ENCODE data around the gene TNNI2.
"Not testable (repeated sequence)": the region's sequence is repeated elsewhere in the genome, so short reads cannot be mapped to it uniquely, and the experiment has no call there.

TNNI2 gene

DNA sequence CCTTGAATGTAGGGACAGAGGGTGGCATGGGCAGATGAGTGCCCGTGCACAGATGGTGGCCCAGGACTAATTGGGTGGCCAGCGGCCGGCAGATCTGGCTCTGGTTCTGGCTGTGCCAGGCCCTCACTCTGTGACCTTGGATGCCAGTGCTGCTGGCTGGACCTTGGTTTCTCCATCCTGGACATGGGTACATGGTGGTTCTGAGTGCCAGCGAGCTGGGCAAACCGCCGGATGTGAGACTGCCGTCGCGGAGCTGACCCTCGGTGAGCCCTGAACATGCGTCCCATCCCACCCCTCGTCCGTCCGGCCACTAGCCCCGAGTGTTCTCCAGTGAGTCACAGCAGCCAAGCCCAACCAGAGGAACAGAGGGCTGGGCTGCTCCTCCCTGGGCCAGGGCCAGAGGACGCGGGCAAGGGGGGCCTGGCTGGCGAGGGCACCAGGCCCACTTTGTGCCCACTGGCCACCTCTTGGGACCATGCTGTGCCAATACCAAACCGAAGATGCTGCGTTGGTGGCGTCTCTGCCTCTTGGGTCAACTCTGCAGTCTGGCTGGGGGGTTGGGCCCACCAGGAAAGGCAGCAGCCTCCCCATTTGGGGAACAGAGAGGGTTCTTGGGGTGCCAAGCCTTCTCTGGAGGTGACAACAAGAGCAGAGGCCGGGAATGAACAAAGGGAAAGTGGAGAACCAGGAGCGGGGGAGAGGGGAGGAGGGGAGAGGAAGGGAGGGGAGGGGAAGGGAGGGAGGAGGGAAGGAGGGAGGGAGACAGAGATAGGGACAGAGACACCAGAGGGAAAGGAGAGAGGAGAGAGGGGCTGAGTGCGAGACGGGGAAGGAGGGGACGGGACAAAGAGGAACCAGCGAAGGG is 24.8 kb downstream of the TNNI2 start:
- no peak for DNase-seq

DNA sequence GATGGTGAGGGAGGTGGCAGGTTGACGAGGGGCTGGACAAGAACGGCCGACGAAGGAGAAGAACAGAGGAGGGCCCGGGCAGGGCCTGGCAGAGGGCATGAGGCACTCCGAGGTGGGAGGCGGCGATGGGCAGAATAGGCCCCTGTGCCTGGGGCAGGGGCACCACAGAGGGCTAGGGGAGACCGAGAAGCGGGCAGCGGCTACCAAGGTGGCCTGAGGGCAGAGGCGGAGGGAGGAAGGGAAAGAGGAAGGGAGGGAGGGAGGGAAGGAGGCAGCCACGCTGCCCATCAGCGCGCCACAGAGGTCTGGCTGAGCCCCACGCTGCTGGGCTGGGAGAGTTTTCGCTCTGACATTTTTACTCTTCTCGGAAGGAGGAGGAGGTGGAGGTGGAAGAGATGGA is 25.4 kb downstream of the TNNI2 start:
- DNase-seq = no peak

DNA sequence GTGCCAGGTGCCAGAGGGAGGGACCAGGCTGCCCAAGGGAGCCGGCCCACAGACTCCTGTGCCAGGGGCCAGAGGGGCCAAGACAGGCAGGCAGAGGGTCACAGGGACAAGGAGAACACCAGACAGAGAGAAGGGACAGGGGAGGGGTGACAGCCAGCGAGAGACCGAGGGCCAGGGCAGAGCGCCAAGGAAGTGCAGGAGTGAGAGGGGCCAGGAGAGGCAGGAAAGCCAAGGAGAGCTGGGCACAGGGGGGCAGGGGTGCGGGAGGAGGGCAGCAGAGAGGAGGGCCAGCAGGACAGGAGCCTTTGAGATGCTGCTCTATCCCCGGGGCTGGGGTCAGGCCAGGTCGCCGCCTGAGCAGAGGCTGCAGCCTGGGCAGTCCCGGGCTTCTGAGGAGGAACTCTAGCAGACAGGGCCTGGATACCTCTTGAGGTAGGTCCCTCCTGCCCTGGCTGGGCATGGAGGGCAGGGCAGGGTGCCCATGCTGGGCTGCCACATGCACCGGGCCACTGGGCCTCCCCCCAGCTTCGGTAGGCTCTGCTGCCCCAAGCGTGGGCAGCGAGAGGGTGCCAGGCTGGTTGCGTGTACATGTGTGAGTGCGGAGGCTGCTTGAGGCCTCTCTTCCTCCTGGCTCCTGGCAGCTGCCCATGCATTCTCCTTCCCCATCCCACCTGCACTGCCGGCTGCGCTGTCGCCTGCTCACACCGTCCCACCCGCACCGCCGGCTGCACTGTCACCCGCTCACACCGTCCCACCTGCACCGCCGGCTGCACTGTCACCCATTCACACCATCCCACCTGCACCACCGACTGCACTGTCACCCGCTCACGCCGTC is 26.3 kb downstream of the TNNI2 start:
- no peak for DNase-seq

DNA sequence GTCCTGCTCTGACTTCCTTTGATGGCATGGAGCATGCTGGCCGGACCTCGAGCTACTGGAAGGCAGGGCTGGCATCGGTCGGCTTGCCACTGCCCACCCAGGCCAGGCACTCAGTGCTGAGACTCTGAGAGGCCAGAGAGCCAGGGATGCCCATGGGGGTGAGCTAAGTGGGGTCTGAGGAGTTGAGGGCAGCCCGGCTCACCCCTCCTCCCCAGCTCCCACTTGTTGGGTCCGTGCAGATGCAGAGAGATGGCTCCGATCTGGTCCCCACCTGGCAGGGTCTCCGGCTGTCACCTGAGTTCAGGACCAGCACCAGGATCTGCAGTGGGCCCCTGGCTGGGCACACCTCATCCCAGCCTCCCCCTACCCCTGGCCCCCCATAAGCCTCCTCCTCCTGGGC is 27.4 kb downstream of the TNNI2 start:
- no peak for DNase-seq

DNA sequence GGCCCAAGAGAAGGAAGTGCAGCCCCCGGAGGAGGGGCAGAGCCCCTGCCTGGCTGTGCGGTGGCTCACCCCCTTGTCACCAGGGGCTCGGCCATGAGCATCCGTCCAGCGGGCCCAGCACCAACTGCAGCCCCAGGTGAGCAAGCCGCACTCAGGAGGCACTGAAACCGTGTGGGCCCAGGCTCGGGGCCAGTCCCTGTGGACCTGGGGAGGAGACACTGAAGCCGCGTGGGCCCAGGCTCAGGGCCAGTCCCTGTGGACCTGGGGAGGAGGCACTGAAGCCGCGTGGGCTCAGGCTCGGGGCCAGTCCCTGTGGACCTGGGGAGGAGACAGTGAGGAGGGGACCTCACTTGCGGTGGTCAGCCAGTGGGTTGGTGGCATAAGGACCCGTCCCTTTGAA is 28.0 kb downstream of the TNNI2 start:
- DNase-seq = no peak

DNA sequence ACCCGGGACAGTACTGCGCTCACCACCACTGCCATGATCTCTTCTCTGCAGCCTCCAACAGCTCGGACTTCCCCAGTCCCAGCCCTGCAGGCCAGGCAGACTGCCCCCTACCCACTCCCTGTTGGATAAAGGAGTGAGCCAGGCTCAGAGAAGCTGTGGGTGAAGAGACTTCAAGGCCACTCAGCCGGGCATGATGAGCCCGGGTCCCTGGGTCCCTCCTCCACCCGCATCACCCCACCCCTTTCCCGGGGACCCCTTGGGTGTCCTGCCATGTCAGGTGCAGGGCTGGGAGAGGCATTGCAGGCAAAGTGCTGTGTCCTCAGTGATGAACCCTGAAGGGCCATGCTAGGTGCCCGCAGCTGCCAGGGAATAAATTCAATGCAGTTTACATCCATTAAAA is 28.6 kb downstream of the TNNI2 start:
- no peak for DNase-seq

DNA sequence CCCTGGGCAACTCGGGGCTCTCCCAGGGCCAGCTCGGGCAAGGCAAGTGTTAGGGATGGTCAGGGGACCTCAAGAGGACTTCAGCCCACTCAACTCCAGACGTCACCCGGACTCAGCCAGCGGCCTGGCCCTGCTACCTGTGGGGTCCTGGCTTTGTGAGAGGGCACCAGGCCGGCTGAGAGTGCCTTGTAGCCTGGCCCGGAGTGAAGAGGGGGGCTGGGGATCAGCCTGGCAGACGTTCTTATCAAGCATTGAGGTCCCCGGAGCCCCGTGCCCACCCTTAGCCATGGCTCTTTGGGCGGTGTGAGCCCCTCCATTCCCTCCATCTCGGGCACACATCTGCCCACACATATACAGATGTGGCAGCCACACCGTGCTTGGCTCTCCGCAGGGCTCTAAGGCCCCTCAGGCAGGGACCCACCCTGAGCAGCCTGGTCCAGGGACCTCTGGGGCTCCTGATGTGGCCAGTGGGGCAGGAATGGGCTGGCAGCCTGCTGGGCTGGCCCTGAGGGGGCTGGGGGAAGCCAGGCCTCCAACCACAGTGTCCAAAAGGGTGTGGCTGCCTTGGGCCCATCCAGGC is 29.4 kb downstream of the TNNI2 start:
- no peak for DNase-seq

DNA sequence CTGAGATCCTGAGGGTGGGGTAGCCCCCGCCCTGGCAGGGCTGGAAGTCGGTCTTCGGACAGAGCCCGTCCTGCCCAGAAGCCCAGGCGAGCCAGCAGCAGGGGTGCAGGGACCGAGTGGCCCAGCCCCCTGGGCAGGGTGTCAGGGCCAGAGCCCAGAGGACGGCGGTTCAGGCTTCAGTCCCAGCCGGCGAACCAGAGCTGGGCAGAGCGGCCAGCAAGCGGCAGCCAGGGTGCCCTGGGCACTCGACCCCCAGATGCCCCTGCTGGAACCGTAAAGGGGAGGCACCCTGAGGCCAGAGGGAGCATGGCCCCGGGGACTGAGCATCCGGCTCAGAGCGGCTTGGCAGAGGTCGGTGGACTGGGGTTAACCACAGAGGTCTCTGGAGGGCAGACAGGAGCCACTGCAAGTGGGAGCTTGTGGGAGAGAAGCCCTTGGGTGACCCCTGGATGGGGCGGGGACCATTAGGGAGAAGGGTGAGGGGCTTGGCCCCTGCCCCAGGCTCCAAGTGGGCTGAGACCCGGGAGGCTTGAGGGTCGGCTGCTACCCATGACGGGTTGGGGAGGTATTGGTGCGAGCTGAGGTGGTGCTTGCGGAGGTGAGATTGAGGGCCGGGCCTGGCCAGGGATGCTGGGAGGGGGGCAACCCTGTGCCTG is 30.0 kb downstream of the TNNI2 start:
- DNase-seq = no peak

- no peak for DNase-seq
Measured at GRCh38 chr11:1869427-1870325, 30.9 kb downstream of the TNNI2 start.

DNA sequence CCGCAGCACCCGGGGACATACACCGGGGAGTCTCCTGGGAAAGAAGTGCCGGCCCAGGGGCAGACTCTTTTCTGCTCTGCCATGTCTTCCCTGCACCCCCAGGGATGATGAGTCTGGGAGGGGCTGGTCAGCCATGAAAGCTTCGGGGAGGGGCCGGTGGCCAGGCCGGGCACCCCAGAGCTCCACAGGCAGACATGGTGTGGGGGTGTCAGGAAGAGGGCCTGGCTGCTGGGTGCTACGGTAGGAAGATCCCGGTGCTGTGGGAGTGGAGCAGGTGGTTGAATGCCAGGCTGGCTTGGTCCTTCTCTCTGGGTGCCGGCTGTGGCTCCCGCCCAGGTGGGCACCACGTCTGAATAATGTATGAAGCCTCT is 31.5 kb downstream of the TNNI2 start:
- DNase-seq = no peak

GRCh38 chr11:1870721-1871466 is 32.1 kb downstream of the TNNI2 start:
- no peak for DNase-seq

- no peak for DNase-seq
Measured at GRCh38 chr11:1871531-1871930, 32.8 kb downstream of the TNNI2 start.

DNA sequence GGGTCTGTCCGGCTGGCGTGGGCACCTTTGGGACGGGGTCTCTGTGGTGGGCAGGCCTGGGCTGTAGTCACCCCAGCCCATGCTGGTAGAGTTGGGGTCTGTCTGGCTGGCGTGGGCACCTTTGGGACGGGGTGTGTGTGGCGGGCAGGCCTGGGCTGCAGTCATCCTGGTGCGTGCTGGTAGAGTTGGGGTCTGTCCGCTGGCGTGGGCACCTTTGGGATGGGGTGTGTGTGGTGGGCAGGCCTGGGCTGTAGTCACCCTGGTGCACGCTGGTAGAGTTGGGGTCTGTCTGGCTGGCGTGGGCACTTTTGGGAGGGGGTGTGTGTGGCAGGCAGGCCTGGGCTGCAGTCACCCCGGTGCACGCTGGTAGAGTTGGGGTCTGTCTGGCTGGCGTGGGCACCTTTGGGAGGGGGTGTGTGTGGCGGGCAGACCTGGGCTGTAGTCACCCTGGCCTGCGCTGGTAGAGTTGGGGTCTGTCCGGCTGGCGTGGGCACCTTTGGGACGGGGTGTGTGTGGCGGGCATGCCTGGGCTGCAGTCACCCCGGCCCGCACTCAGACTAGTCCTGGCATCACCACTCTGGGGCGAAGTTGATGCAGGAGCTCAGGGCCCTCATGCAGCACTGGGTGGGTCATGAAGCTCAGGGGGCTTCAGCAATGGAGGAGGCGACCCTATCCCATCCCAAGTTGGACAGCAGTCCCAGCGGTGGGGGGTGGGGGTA is 33.6 kb downstream of the TNNI2 start:
- DNase-seq = no peak

GRCh38 chr11:1873048-1873812 is 34.4 kb downstream of the TNNI2 start:
- DNase-seq = no peak

GRCh38 chr11:1873813-1874150 is 35.0 kb downstream of the TNNI2 start:
- not testable (repeated sequence) for DNase-seq

DNA sequence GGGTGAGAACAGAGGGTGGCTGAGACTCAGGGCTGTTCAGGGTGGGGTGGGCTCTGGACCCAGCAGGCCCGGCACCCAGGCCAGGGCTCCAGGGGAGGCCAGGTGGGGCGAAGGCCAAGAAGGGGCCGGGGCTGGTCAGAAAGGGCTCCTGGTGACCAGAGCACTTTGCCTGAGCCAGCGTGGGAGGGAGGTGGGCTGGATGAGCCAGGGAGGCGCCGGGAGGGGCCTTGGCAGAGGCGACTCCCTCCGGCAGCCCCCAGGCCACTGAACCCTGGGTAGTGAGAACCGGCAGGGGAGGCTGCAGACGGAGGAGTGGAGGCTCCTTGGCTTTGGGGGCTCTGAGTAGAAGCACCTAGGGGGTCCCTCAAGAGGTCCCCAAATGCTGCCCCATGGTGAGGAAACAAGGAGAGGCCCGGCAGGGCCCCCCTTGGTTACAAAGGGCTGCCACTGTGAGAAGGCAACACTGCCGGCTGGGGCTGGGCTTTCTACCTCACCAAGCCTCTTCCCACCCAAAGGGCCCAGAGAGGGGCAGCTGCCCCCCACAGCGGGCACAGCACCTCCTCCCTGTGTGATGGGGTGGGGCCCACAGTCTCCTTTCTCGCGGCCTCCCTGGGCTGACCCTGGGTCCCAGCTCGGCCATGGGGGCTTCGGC is 35.8 kb downstream of the TNNI2 start:
- not testable (repeated sequence) for DNase-seq

- DNase-seq = no peak
Measured at GRCh38 chr11:1875093-1875850, 36.5 kb downstream of the TNNI2 start.

GRCh38 chr11:1875851-1876301 is 37.1 kb downstream of the TNNI2 start:
- not testable (repeated sequence) for DNase-seq

All from NCI-H510A treated with DMSO at 0.1 percent for 48 hours (cell line).